Mesenchymal stem cell (in vitro differentiated cells and primary cell): ENCODE results near the gene PRKCB.

Experiments used
- DNase-seq: peaks from one replicate; pipeline ENCODE4 v3.0.0-alpha.2; 2013
- H2AFZ ChIP-seq: one replicate; pipeline ENCODE4 v1.6.1; 2013; ENCODE audit warnings: low read depth, mild to moderate bottlenecking, control low read depth, inconsistent platforms, low read length, moderate library complexity
- H2AK5ac ChIP-seq: 2 replicates; pipeline ENCODE4 v1.6.1; 2013; ENCODE audit warnings: low read length, moderate library complexity, mild to moderate bottlenecking, inconsistent platforms; ENCODE audit not compliant: severe bottlenecking
- H2BK120ac ChIP-seq: one replicate; pipeline ENCODE4 v1.6.1; 2013; ENCODE audit warnings: low read depth, mild to moderate bottlenecking, inconsistent platforms, low read length, moderate library complexity
- H2BK12ac ChIP-seq, 2 experiments: one replicate each; pipeline ENCODE4 v1.6.1; 2013; ENCODE audit warnings: inconsistent platforms in 2 of 2, low read length in 2 of 2, mild to moderate bottlenecking in 2 of 2, moderate library complexity in 2 of 2, control low read depth in 1 of 2
- H2BK15ac ChIP-seq: one replicate; pipeline ENCODE4 v1.6.1; 2013; ENCODE audit warnings: mild to moderate bottlenecking, low read depth, inconsistent platforms; ENCODE audit not compliant: poor library complexity, severe bottlenecking
- H2BK5ac ChIP-seq: 2 replicates; pipeline ENCODE4 v1.6.1; 2013; ENCODE audit warnings: low read depth, mild to moderate bottlenecking, low read length, control low read depth, inconsistent platforms; ENCODE audit not compliant: poor library complexity, severe bottlenecking
- H3K14ac ChIP-seq, 2 experiments: one replicate each; pipeline ENCODE4 v1.6.1; 2013; ENCODE audit warnings: inconsistent platforms in 2 of 2, low read length in 2 of 2, control low read depth in 1 of 2, mild to moderate bottlenecking in 1 of 2, moderate library complexity in 1 of 2
- H3K18ac ChIP-seq, 2 experiments: one replicate each; pipeline ENCODE4 v1.6.1; 2013; ENCODE audit warnings: inconsistent platforms in 2 of 2, low read length in 2 of 2, control low read depth in 1 of 2, low read depth in 1 of 2, mild to moderate bottlenecking in 1 of 2
- H3K23ac ChIP-seq, 2 experiments: one replicate each; pipeline ENCODE4 v1.6.1; 2013; ENCODE audit warnings: inconsistent platforms in 2 of 2, low read length in 2 of 2, mild to moderate bottlenecking in 2 of 2, moderate library complexity in 2 of 2, control low read depth in 1 of 2
- H3K27ac ChIP-seq: 2 replicates; pipeline ENCODE4 v1.5.1; 2013; ENCODE audit warnings: mild to moderate bottlenecking, moderate library complexity, low read length, control low read depth, inconsistent platforms; ENCODE audit not compliant: poor library complexity, severe bottlenecking
- H3K27me3 ChIP-seq, 2 experiments: 2 replicates each; pipeline versions ENCODE4 v1.6.1 to v1.7.0; 2013; ENCODE audit warnings: low read length in 2 of 2, mild to moderate bottlenecking in 2 of 2, moderate library complexity in 2 of 2, control low read depth in 1 of 2, inconsistent platforms in 1 of 2; ENCODE audit not compliant: control insufficient read depth in 1 of 2, insufficient read depth in 1 of 2
- H3K36me3 ChIP-seq, 2 experiments: 2 replicates each; pipeline versions ENCODE4 v1.6.1 to v1.7.0; 2013; ENCODE audit warnings: low read length in 2 of 2, control low read depth in 1 of 2, inconsistent platforms in 1 of 2, low read depth in 1 of 2, mild to moderate bottlenecking in 1 of 2; ENCODE audit not compliant: insufficient read depth in 2 of 2, control insufficient read depth in 1 of 2
- H3K4ac ChIP-seq, 2 experiments: one replicate each; pipeline ENCODE4 v1.6.1; 2013; ENCODE audit warnings: inconsistent platforms in 2 of 2, low read length in 2 of 2, mild to moderate bottlenecking in 2 of 2, moderate library complexity in 2 of 2, control low read depth in 1 of 2, low read depth in 1 of 2
- H3K4me1 ChIP-seq: 2 replicates; pipeline ENCODE4 v1.6.1; 2013; ENCODE audit warnings: low read depth, low read length, control low read depth; ENCODE audit not compliant: control insufficient read depth, insufficient read depth
- H3K4me2 ChIP-seq: 2 replicates; pipeline ENCODE4 v1.6.1; 2013; ENCODE audit warnings: low read length, mild to moderate bottlenecking, inconsistent platforms; ENCODE audit not compliant: poor library complexity, severe bottlenecking
- H3K4me3 ChIP-seq, 2 experiments: 2 replicates each; pipeline versions ENCODE4 v1.5.1 to v1.7.0; 2013; ENCODE audit warnings: low read length in 2 of 2, mild to moderate bottlenecking in 2 of 2, control low read depth in 1 of 2, low read depth in 1 of 2; ENCODE audit not compliant: insufficient read depth in 1 of 2
- H3K79me1 ChIP-seq: replicated peaks from 2 replicates; pipeline ENCODE4 v1.6.1; 2013; ENCODE audit warnings: mild to moderate bottlenecking, control low read depth, low read length, inconsistent platforms; ENCODE audit not compliant: poor library complexity, severe bottlenecking
- H3K9ac ChIP-seq: 2 replicates; pipeline ENCODE4 v1.7.0; 2013; ENCODE audit warnings: mild to moderate bottlenecking, low read length, moderate library complexity
- H3K9me3 ChIP-seq: 2 replicates; pipeline ENCODE4 v1.7.0; 2013; ENCODE audit warnings: mild to moderate bottlenecking, low read length; ENCODE audit not compliant: control insufficient read depth
- H4K8ac ChIP-seq: one replicate; pipeline ENCODE4 v1.6.1; 2013; ENCODE audit warnings: inconsistent platforms, mild to moderate bottlenecking, low read length, moderate library complexity
- H4K91ac ChIP-seq: one replicate; pipeline ENCODE4 v1.6.1; 2013; ENCODE audit warnings: mild to moderate bottlenecking, low read length, inconsistent platforms
- WGBS: methylation state at CpG from one replicate; pipeline ENCODE4 v1.1.7; 2013; ENCODE audit warnings: mixed read lengths; 5-methylcytosine and 5-hydroxymethylcytosine counted together

PRKCB gene

GRCh38 chr16:23976091-23976490 is 140.3 kb downstream of the PRKCB start:
- no peak for DNase-seq
- Histone ChIP-seq H2AFZ (no peak overlapping the region), H2BK5ac (no peak overlapping the region), H2BK120ac (no peak overlapping the region), H3K4me1 (no peaks in the 10 kb centered on the region), H3K18ac (no peak overlapping the region), H2BK15ac (no peak overlapping the region), H3K79me1 (no peaks in the 10 kb centered on the region), H2AK5ac (no peak overlapping the region), H3K9me3 (no peaks in the 10 kb centered on the region), H3K4me2 (no peak overlapping the region), H3K27ac (no peak overlapping the region), H3K23ac (no peak overlapping the region), H2BK12ac (no peak overlapping the region), H3K9ac (no peak overlapping the region), H3K4ac (no peak overlapping the region), H3K4me3 (no peak overlapping the region), H3K27me3 (no peaks in the 10 kb centered on the region), H4K91ac (no peak overlapping the region), H4K8ac (no peak overlapping the region), H3K36me3 (no peaks in the 10 kb centered on the region), H3K14ac (no peak overlapping the region)
- 64% methylated on average over 5 of the region's 5 CpGs for WGBS

DNA sequence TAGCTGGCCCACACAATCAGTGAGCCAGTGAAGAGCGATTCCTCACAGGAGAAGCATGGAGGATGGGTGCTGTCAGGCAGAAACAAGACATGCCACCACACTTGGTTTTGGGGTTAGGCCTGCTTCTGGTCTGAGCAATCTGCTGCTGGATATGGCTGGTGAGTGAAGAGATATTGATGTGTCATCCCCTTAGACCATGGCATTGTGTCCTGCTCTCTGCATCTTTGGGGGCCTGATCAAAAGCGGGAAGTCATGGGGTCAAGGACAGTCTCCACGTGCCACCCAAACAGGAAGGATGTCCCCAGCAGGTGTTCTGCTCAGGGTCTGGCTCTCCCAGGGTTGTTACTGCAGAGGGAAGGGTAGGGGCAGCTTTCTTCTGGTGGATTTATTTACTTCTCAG is 140.7 kb downstream of the PRKCB start:
- no peaks in the 10 kb centered on the region for H3K4me1 ChIP-seq
- 45% methylated on average over 3 of the region's 3 CpGs for WGBS

GRCh38 chr16:23979441-23979840 is 143.7 kb downstream of the PRKCB start:
- Histone ChIP-seq H4K8ac (no peak overlapping the region), H2AFZ (no peak overlapping the region), H3K27me3 (no peaks in the 10 kb centered on the region), H2BK15ac (no peak overlapping the region), H3K4me3 (no peak overlapping the region), H3K4ac (no peak overlapping the region), H3K9ac (no peak overlapping the region), H3K4me1 (no peaks in the 10 kb centered on the region), H3K36me3 (no peaks in the 10 kb centered on the region), H2BK5ac (no peak overlapping the region), H4K91ac (no peak overlapping the region), H2AK5ac (no peak overlapping the region), H3K4me2 (no peak overlapping the region), H3K14ac (no peak overlapping the region), H2BK12ac (no peak overlapping the region), H3K9me3 (no peaks in the 10 kb centered on the region), H3K18ac (no peak overlapping the region), H3K27ac (no peak overlapping the region), H3K79me1 (no peaks in the 10 kb centered on the region), H3K23ac (no peak overlapping the region), H2BK120ac (no peak overlapping the region)
- DNase-seq, result no peak
- 78% methylated on average over 6 of the region's 6 CpGs for WGBS

More for the DNA sequence above, 140.7 kb downstream of the PRKCB start:
- H3K9me3 ChIP-seq, result no peaks in the 10 kb centered on the region
- H3K4me2 ChIP-seq, result no peak overlapping the region
- no peak overlapping the region for H3K18ac ChIP-seq
- no peak overlapping the region for H4K8ac ChIP-seq
- no peak overlapping the region for H3K9ac ChIP-seq
- H3K27ac ChIP-seq, result no peak overlapping the region
- no peak overlapping the region for H2AFZ ChIP-seq
- H2BK5ac ChIP-seq, result no peak overlapping the region
- no peak overlapping the region for H3K4me3 ChIP-seq
- H3K79me1 ChIP-seq, result no peaks in the 10 kb centered on the region
- no peak overlapping the region for H2AK5ac ChIP-seq
- no peaks in the 10 kb centered on the region for H3K36me3 ChIP-seq
- no peak overlapping the region for H2BK15ac ChIP-seq
- H3K4ac ChIP-seq, result no peak overlapping the region
- no peak overlapping the region for H2BK12ac ChIP-seq
- DNase-seq, result no peak
- H3K14ac ChIP-seq, result no peak overlapping the region
- no peaks in the 10 kb centered on the region for H3K27me3 ChIP-seq
- no peak overlapping the region for H2BK120ac ChIP-seq
- no peak overlapping the region for H3K23ac ChIP-seq
- no peak overlapping the region for H4K91ac ChIP-seq

DNA sequence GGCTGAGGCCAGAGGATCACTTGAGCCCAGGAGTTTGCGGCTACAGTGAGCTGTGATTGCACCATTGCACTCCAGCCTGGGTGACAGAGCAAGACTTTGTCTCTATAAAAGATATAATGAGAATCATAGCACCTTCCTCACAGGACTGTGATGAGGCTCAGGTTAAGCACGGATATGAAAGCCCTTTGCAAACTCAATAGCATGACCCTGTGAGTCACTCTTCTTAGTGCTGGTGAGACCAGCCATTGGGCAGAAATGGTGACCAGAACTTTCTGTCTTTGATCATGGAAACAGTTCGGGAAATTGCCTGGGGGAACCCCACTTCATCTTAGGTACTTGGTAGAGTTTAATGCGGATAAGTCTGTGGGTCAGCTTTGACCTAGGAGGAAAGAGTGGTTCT is 144.2 kb downstream of the PRKCB start:
- no peaks in the 10 kb centered on the region for H3K79me1 ChIP-seq
- H3K4me3 ChIP-seq, result no peak overlapping the region
- no peak overlapping the region for H2BK15ac ChIP-seq
- no peak overlapping the region for H3K9ac ChIP-seq
- H2BK120ac ChIP-seq, result no peak overlapping the region
- no peak for DNase-seq
- no peaks in the 10 kb centered on the region for H3K4me1 ChIP-seq
- no peak overlapping the region for H3K14ac ChIP-seq
- no peak overlapping the region for H2AFZ ChIP-seq
- WGBS, result 73% methylated on average over 4 of the region's 4 CpGs
- no peak overlapping the region for H2BK12ac ChIP-seq
- no peaks in the 10 kb centered on the region for H3K9me3 ChIP-seq
- H4K91ac ChIP-seq, result no peak overlapping the region
- no peak overlapping the region for H2AK5ac ChIP-seq
- H2BK5ac ChIP-seq, result no peak overlapping the region
- H4K8ac ChIP-seq, result no peak overlapping the region
- H3K4ac ChIP-seq, result no peak overlapping the region
- no peak overlapping the region for H3K18ac ChIP-seq
- no peak overlapping the region for H3K4me2 ChIP-seq
- H3K27ac ChIP-seq, result no peak overlapping the region
- no peaks in the 10 kb centered on the region for H3K27me3 ChIP-seq
- no peaks in the 10 kb centered on the region for H3K36me3 ChIP-seq
- no peak overlapping the region for H3K23ac ChIP-seq
